ENCODE results near the gene SIAH1. TPM values are rescaled to one million over a fixed set of nuclear protein-coding genes. Genes with fewer than 3 reads are reported as not detected.
"Not testable (repeated sequence)": the region's sequence is repeated elsewhere in the genome, so short reads cannot be mapped to it uniquely, and the experiment has no call there.

The SIAH1 gene
- total RNA-seq, 1 donor, result 28.9 TPM

DNA sequence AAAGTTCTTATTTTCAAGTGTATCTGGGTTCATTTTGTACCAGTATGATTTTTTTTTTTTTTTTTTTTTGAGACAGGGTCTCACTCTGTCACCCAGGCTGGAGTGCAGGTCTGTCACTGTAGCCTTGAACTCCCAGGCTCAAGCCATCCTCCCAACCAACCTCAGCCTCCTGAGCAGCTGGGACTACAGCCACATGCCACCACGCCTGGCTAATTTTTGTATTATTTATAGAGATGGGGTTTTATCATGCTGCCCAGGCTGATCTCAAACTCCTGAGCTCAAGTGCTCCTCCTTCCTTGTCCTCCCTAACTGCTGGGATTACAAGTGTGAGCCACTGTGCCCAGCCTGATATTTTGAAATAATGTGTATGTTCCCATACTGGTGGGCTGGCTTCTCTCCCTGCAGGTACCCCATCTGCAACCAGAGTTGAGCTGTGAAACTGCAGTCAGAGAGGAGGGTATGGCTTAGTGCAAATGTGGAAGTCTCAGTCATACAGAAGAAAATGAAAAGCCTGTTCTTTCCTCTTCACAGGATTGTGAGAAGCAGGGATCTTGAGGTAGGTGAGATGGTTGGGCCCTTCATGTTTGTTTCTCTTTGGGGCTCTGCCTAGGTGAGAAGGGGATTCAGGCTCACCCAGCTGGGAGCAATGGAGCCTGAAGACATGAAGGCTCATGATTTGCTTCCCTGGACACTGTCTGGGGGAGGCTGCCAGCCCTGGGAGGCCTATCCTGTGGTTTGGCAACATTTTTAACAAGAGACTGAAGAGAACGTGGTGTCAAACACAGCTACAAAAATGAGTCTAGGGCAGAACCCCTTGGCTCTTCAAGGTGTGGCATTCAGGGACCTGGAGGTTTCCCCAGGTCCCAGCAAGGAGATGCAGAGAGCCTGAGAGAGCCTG lies 41.3 kb upstream of the SIAH1 start:
- H3K4me3 ChIP-seq (ENCODE audit: low read depth, low read length), result no peak overlapping the region
- TF ChIP-seq, protein P1, sequence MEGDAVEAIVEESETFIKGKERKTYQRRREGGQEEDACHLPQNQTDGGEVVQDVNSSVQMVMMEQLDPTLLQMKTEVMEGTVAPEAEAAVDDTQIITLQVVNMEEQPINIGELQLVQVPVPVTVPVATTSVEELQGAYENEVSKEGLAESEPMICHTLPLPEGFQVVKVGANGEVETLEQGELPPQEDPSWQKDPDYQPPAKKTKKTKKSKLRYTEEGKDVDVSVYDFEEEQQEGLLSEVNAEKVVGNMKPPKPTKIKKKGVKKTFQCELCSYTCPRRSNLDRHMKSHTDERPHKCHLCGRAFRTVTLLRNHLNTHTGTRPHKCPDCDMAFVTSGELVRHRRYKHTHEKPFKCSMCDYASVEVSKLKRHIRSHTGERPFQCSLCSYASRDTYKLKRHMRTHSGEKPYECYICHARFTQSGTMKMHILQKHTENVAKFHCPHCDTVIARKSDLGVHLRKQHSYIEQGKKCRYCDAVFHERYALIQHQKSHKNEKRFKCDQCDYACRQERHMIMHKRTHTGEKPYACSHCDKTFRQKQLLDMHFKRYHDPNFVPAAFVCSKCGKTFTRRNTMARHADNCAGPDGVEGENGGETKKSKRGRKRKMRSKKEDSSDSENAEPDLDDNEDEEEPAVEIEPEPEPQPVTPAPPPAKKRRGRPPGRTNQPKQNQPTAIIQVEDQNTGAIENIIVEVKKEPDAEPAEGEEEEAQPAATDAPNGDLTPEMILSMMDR (IDR thresholded peaks at IDR 0.05; ENCODE audit: insufficient read depth, low read depth, low read length), result no peak
- DNase-seq (ENCODE audit: low read depth), result no peak

DNA sequence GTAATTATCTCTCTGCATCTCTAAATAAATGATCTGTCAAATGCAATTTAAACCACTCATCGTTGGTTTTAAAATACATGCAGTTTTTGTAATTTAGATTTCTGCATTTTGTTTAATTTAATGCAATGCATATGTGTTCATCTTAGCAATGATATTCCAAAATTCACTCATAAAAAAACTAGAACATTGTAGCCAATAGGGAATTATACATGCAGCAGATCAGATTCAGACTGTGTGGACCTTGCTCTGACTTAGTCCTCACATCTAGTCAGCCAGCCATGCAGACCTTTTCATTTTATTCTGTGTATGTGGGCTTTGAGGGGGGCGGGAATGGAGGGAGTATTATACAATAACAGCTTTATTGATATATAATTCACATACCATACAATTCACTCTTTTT lies 37.3 kb upstream of the SIAH1 start:
- TF ChIP-seq, protein P1 (IDR thresholded peaks at IDR 0.05; ENCODE audit: insufficient read depth, low read depth, low read length), result no peak
- H3K4me3 ChIP-seq (ENCODE audit: low read depth, low read length), result no peak overlapping the region
- no peak for DNase-seq (ENCODE audit: low read depth)

DNA sequence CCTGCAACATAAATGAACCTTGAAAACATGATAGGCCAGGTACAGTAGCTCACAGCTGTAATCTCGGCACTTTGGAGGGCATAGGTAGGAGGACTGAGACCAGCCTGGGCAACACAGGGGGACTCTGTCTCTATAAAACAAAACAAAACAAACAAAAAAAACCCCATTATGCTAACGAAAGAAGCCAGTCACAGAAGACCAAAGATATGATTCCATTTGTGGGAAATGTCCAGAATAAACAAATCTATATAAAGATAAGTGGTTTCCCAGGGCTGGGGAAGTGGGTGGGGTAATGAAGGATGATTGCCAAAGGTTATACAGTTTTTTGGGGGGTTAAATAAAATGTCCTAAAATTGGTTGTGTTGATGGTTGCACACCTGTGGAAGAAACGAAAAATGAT lies 36.5 kb upstream of the SIAH1 start:
- peak; percentile 48 for DNase-seq (ENCODE audit: low read depth)
- TF ChIP-seq, protein P1 (IDR thresholded peaks at IDR 0.05; ENCODE audit: insufficient read depth, low read depth, low read length), result no peak
- H3K4me3 ChIP-seq (ENCODE audit: low read depth, low read length), result no peak overlapping the region

DNA sequence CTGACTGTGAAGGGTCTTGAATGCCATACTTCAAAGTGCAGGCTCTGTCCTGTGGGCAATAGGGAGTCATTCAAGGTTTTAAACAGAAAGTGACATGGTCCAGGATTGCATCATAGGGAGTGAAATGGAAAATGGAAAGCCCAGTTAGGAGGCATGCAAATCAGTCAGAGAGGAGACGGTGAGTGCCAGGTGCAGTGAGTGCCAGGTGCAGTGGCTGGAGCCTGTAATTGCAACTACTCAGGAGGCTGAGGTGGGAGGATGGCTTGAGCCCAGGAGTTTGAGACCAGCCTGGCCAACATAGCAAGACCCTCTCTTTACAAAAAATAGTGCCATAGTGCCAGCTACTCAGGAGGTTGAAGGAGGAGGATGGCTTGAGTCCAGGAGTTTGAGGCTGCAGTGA lies 35.2 kb upstream of the SIAH1 start:
- TF ChIP-seq, protein P1 (IDR thresholded peaks at IDR 0.05; ENCODE audit: insufficient read depth, low read depth, low read length), result no peak
- DNase-seq (ENCODE audit: low read depth), result no peak

DNA sequence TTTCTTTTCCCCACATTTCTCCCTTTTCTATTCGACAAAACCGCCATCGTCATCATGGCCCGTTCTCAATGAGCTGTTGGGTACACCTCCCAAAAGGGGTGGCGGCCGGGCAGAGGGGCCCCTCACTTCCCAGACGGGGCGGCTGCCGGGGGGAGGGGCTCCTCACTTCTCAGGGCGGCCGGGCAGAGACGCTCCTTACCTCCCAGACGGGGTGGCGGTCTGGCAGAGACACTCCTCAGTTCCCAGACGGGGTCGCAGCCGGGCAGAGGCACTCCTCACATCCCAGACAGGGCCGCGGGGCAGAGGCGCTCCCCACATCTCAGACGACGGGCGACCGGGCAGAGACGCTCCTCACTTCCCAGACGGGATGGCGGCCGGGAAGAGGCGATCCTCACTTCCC lies 31.4 kb upstream of the SIAH1 start:
- not testable (repeated sequence) for H3K4me3 ChIP-seq (ENCODE audit: low read depth, low read length); DNase-seq (ENCODE audit: low read depth)

More for the DNA sequence above, 35.2 kb upstream of the SIAH1 start:
- no peak overlapping the region for H3K4me3 ChIP-seq (ENCODE audit: low read depth, low read length)

DNA sequence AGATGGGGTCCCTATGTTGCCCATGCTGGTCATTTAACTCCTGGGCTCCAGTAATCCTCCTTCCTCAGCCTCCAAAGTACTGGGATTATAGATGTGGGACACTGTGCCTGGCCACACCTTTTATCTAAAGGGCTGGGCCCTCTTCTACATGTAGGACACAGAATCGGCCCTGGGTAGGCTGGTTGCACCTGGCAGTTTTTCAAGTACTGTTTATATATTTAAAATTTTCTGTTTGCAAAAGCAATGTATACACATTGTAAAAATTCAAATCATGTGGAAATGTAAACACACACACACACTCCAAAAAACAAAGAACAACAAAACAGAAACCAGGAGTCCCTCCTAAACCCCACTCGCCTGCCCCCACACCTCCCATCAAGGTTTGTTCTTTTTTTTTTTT lies 28.1 kb upstream of the SIAH1 start:
- no peak overlapping the region for H3K4me3 ChIP-seq (ENCODE audit: low read depth, low read length)
- no peak for DNase-seq (ENCODE audit: low read depth)
- TF ChIP-seq, protein P1 (IDR thresholded peaks at IDR 0.05; ENCODE audit: insufficient read depth, low read depth, low read length), result no peak

DNA sequence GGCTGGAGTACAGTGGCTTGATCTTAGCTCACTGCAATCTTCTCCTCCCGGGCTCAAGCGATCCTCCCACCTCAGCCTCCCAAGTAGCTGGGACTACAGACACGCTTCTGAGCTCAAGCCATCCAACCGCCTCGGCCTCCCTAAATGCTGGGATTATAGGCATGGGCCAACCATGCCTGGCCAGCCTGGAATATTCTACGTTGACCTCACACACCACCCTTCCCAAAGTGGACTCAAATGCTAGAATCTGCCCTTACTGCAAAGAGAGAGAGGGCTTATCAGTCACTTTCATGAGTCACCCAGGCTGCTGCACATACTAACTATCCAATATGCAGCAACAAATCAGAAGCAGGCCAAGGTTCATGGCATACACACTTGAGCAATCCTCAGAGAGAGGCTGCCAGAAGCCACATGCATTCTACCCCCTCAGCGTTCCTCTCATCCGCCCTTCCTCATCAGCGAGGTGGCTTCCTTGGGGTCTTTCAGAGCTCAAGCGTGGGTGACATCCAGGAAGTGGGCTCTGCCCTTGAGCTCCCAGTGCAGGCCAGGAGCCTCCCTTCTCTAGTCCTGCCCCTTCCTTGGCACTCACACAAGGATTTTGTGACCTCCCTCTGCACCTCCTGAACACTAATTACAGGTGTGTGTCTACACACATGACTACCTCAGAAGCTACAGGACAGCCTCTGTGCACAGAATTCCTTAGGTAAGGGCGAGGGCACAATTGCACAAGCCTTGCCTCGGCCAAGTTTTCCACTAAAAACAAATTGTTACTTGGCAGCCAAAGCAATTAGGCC lies 24.8 kb upstream of the SIAH1 start:
- H3K4me3 ChIP-seq (ENCODE audit: low read depth, low read length), result no peak overlapping the region
- TF ChIP-seq, protein P1 (IDR thresholded peaks at IDR 0.05; ENCODE audit: insufficient read depth, low read depth, low read length), result no peak
- peak; percentile 94 for DNase-seq (ENCODE audit: low read depth)
